Type B pancreatic cell (in vitro differentiated cells): ENCODE measurements around the gene ZMIZ1. TPM values are rescaled to one million over a fixed set of nuclear protein-coding genes. Genes with fewer than 3 reads are reported as not detected.

ENCODE experiments used
- DNase-seq: peaks from one replicate; pipeline ENCODE4 v3.0.0; 2021; ENCODE audit warnings: mixed read lengths; ENCODE audit not compliant: unreplicated experiment; ENCODE audit errors: extremely low spot score
- H3K27ac Mint-ChIP-seq: 2 replicates; pipeline ENCODE4 v1.8.0; 2021; ENCODE audit warnings: mild to moderate bottlenecking, mixed read lengths
- H3K27me3 Mint-ChIP-seq: 2 replicates; pipeline ENCODE4 v1.8.0; 2021; ENCODE audit warnings: mixed read lengths
- H3K36me3 Mint-ChIP-seq: 2 replicates; pipeline ENCODE4 v1.8.0; 2021; ENCODE audit warnings: mixed read lengths
- H3K4me1 Mint-ChIP-seq: one replicate; pipeline ENCODE4 v1.8.0; 2021; ENCODE audit warnings: mixed read lengths; ENCODE audit not compliant: unreplicated experiment
- H3K4me3 Mint-ChIP-seq: 2 replicates; pipeline ENCODE4 v1.8.0; 2021; ENCODE audit warnings: mild to moderate bottlenecking, mixed read lengths
- H3K9me3 Mint-ChIP-seq: 2 replicates; pipeline ENCODE4 v1.8.0; 2021; ENCODE audit warnings: mixed read lengths
- total RNA-seq: library from RNA; stranded (reverse); gene quantifications from 2 replicates; pipeline ENCODE4 v1.2.1, GENCODE V29; 2021; ENCODE audit warnings: low replicate concordance
- TF ChIP-seq, protein P1 (sequence below): fragments of 200-600 bp; sonication (generic); conservative IDR thresholded peaks from 2 replicates; pipeline ENCODE4 v1.5.0; 2021; ENCODE audit warnings: antibody characterized with exemption, mild to moderate bottlenecking

The ZMIZ1 gene
- total RNA-seq, 1 donor from 2014 or later = 102 TPM

DNA sequence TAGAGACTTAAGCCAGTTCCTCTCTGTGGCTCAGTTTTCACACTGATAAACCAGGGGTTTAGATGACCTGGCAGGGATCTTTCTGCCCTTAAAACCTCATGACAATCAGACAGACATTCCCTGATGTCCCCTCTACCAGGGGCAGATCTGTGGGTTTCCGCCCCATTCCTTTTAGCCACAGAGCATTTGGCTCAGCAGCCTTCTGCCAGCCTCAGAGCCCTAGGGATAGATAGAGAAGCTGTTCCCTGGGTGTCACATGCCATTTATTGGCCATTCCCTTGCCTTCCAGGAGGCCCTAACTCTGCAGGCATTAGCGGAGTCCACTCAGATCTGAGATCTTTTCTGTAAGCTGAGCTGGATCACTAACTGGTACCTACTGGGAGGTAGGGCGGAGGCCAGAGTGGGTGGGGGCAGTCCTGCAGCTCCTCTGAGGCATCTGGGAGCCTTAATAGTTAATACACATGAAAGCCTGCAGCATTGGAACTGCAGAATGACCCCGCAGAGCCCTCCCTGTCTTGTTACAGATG lies 101.5 kb downstream of the ZMIZ1 start:
- H3K9me3 Mint-ChIP-seq = no peaks in the 10 kb centered on the region
- H3K27me3 Mint-ChIP-seq = no peaks in the 10 kb centered on the region
- H3K27ac Mint-ChIP-seq = no peak overlapping the region
- DNase-seq = no peak
- H3K4me3 Mint-ChIP-seq = no peak overlapping the region
- H3K36me3 Mint-ChIP-seq = peaks cover 5% of the 10 kb centered on the region
- TF ChIP-seq, protein P1, sequence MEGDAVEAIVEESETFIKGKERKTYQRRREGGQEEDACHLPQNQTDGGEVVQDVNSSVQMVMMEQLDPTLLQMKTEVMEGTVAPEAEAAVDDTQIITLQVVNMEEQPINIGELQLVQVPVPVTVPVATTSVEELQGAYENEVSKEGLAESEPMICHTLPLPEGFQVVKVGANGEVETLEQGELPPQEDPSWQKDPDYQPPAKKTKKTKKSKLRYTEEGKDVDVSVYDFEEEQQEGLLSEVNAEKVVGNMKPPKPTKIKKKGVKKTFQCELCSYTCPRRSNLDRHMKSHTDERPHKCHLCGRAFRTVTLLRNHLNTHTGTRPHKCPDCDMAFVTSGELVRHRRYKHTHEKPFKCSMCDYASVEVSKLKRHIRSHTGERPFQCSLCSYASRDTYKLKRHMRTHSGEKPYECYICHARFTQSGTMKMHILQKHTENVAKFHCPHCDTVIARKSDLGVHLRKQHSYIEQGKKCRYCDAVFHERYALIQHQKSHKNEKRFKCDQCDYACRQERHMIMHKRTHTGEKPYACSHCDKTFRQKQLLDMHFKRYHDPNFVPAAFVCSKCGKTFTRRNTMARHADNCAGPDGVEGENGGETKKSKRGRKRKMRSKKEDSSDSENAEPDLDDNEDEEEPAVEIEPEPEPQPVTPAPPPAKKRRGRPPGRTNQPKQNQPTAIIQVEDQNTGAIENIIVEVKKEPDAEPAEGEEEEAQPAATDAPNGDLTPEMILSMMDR = no peak
- H3K4me1 Mint-ChIP-seq = peaks cover 22% of the 10 kb centered on the region

DNA sequence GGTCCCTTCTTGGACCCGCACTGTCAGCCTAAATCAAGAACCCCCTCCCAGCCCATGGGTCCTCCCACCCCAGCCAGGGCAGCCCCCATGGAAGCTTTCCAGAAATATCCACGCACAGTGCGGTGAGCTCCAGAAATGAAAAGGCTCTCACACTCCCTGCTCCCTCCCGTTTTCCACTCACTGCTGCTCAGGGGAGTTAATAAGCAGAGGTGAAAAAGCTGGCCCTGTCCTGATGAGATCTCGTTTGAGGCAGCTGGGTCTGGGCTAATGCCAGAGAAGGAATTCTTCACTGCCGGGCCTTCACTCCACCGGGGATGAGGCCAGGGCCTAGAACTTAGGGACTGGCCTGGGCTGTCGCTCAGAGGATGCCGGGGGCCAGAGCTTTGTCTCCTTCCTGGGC lies 102.2 kb downstream of the ZMIZ1 start:
- Mint-ChIP-seq H3K36me3 (peaks cover 5% of the 10 kb centered on the region), H3K27me3 (no peaks in the 10 kb centered on the region), H3K4me1 (peaks cover 29% of the 10 kb centered on the region), H3K4me3 (no peak overlapping the region), H3K27ac (peak overlapping the region; percentile 75), H3K9me3 (no peaks in the 10 kb centered on the region)
- DNase-seq = no peak
- TF ChIP-seq, protein P1 = no peak

DNA sequence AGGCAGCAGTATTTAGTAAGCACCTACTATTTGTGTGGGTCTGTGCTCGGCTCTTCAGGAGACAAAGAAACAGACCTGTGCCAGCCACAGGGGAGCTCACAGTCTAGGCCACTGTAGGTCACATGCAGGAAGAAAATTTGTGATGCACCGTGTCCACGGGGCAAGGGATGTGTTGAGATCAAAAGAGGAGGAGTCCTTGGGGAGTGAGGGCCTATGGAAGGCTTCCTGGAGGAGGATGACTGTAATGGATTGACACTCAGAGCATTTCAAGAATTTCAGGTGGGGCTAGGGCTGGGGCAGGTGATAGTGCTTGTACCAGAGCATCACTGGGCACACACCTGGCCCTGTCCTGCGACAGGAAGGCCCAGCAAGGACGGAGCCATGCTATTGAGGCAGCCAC lies 102.7 kb downstream of the ZMIZ1 start:
- Mint-ChIP-seq H3K27me3 (no peaks in the 10 kb centered on the region), H3K27ac (peak overlapping the region; percentile 75), H3K9me3 (no peaks in the 10 kb centered on the region), H3K4me3 (no peak overlapping the region), H3K36me3 (peaks cover 5% of the 10 kb centered on the region), H3K4me1 (peaks cover 34% of the 10 kb centered on the region)
- TF ChIP-seq, protein P1 = no peak
- DNase-seq = no peak

DNA sequence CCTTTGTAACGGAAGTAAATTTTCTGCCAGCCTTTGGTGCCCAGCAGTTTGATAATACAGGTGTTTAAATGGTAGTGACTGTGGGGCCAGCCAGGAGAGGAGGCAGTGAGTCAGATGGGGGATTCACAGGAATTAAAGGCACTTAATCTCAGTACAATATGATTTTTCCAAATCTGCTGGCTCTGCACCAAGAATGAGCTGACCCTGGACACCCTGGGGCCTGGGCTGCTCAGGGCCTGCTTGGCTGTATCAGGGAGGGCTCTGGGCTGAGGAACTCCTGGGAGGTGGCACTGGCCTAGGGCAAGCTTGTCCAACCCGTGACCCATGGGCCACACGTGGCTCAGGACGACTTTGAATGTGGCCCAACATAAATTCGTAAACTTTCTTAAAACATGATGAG lies 104.1 kb downstream of the ZMIZ1 start:
- DNase-seq = no peak
- TF ChIP-seq, protein P1 = no peak
- Mint-ChIP-seq H3K27ac (no peak overlapping the region), H3K4me3 (no peak overlapping the region), H3K36me3 (no peaks in the 10 kb centered on the region), H3K4me1 (peaks cover 41% of the 10 kb centered on the region), H3K27me3 (no peaks in the 10 kb centered on the region), H3K9me3 (no peaks in the 10 kb centered on the region)

DNA sequence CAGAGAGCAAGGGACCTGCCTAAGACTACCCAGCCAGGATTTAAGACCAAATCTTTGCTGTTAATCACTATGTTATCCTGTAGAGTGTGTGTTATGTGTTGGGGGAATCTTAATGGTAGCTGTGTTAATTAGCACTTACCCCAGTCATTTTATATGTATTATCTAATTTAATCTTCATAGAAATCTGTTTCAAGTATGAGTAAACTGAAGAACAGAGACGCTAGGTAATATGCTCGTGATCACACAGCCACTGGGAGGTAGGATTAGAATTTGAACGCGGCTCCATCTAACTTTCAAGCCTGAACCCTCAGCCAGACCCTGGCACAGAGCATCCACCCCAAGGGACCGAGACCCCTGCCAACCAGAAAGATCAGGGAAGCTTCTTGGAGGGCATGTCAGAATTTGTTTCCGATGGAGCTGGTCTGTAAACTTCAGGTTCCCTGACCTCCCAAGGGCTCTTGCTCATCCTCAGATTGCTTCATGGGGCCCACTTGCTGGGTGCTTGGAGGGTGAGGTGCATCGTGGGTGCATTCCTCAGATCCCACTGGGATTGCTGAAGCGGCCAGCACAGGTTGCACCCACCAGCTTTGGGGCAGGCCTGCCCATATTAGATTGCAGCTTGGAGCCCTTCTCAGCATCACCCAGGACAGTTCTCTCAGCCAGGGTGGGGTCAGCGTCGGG lies 105.0 kb downstream of the ZMIZ1 start:
- Mint-ChIP-seq H3K36me3 (no peaks in the 10 kb centered on the region), H3K27me3 (no peaks in the 10 kb centered on the region), H3K27ac (no peak overlapping the region), H3K9me3 (no peaks in the 10 kb centered on the region), H3K4me3 (no peak overlapping the region), H3K4me1 (peaks cover 45% of the 10 kb centered on the region)
- TF ChIP-seq, protein P1 = no peak
- DNase-seq = no peak
